Heart left ventricle (tissue), 13 donors: ENCODE measurements around the gene TECPR1.

Experiments
- CTCF ChIP-seq, 12 donors: fragments of 200-600 bp; sonication (generic) in 4 of 12; IDR thresholded peaks; one replicate each; pipeline versions ENCODE4 v1.5.0 to v1.8.0; 2018 to 2022; ENCODE audit warnings: antibody characterized with exemption in 12 of 12, mild to moderate bottlenecking in 5 of 12
- POLR2A ChIP-seq, 2 donors: fragments of 450-650 bp; IDR thresholded peaks; one replicate each; pipeline ENCODE4 v1.6.1; 2017; ENCODE audit warnings: antibody characterized with exemption in 2 of 2, mild to moderate bottlenecking in 2 of 2, moderate library complexity in 2 of 2
- donor health status: ischemic (EF 13 %, LVEDD 7.1; RV severe dilation, severe dysfunction).
- donor health status: DM: no; HTN: yes; CAD: no.
- donor health status: DM: no; HTN: no; CAD: no.
- donor health status: ischemic (EF 25% LVEDD 6.9; RV normal size, moderate dysfunction).
- donor health status: ischemic (EF 25% LVEDD 5.7; RV mildly dilated, moderate dysfunction).
- donor health status: ischemic (EF 35%, LVEDD 5.7; RV mildly dilated, moderate dysfunction).
- donor health status: nonischemic (EF 11% LVEDD 7.7; RV severe dilation, severe dysfunction).
- donor health status: DM: yes; HTN: yes; CAD: no.
- donor health status: PGD.
- donor health status: ischemic (EF 29% LVEDD 5.4; RV normal size, mild dysfunction).
- donor health status: nonischemic (EF 23%, LVEDD 6.1; RV moderate dilation, normal function).

DNA sequence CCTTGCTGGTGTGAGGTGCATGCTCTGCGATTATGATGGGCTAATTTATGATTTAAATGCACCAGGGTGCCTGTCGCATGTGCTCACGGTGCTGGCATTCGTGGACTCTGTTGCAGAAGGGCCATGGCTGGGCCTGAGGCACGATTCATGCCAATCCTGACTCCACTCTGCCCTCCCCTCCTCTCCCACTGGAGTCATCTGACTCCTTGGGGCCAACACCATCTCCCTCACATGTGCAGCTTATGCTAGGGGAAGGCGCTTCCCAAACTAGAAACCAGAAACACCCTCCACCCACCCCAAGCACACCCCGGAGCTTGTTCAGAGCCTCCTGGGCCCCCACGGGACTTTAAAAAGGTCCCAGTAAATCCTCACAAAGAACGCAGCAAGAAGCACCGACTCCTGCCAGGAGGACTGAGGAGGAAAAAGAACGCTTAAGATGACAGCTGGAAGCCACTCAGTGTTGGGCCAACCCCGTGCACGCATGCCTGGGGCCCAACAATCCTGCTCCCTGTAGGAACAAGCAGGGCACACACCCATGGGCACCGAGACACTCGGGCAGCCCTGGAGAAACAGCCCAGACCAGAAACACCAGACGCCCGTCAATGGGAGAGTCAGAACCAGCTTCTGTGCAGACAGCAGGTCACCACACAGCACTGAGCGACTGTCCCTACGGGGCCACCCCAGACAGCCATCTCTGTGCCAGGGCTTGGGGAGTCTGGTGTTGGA is 43.6 kb upstream of the TECPR1 start:
- no peak for TF ChIP-seq POLR2A (IDR thresholded peaks at IDR 0.05)
- TF ChIP-seq CTCF (IDR thresholded peaks at IDR 0.05): no peak
